Fibroblast of gingiva (primary cell): ENCODE results near the gene ENTREP1.
"Not testable (repeated sequence)": the region's sequence is repeated elsewhere in the genome, so short reads cannot be mapped to it uniquely, and the experiment has no call there.

Experiments used
- DNase-seq: peaks from one replicate; pipeline ENCODE4 v3.0.0-alpha.2; 2011; ENCODE audit warnings: low read depth

Gene ENTREP1, protein sequence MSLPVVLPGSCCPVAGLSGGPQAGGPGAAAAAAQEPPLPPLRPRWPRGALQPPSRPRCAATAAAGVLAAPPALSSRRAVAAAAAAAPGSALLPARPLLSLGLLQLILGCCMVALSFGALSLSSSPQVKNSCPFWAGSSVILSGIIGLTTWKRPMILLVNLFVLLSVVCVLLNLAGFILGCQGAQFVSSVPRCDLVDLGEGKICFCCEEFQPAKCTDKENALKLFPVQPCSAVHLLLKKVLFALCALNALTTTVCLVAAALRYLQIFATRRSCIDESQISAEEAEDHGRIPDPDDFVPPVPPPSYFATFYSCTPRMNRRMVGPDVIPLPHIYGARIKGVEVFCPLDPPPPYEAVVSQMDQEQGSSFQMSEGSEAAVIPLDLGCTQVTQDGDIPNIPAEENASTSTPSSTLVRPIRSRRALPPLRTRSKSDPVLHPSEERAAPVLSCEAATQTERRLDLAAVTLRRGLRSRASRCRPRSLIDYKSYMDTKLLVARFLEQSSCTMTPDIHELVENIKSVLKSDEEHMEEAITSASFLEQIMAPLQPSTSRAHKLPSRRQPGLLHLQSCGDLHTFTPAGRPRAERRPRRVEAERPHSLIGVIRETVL

DNA sequence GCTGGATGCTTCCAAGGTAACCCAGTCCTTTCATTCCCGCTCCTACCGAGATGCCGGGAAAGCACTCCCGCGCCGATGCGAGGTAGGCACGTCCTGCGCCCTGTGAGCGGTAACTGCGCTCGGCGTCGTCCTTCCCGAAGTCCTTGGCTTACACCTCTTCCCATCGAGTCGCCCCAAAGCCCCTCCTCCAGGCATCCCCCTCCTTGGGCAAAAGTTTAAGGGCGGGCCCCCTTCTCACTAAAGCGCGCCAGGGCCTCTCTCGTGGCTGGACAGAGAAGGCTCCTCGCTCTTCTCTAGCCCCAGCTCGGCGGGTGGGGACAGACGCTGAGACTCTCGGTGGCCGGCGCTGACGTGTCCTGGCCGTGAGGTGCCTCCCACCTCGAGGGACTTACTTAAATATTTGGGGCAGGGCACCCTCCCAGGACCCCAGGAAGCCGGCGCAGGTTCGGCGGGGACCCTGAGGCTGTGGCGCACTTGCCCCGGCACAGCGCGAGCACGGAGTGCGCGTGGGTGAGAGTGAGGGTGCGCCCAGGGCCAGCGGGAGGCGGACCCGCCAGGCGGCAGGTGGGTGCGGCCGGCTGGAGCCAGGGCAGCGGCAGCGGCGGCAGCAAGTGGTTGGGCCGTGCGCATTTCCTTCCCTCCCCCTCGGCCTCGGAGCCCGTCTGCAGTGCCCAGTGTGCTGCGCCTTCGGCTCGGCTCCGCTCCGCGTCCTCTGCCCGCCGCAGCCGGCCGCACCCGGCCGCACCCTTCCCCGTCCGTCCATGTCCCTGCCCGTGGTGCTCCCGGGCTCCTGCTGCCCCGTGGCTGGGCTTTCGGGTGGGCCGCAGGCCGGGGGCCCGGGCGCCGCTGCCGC lies at the start of gene ENTREP1:
TSS of gene ENTREP1 (plus strand) at position 667 of the 853 bp plus-strand sequence. CDS start at position 762, 95 bp downstream.
- DNase-seq, result peak; percentile 9

DNA sequence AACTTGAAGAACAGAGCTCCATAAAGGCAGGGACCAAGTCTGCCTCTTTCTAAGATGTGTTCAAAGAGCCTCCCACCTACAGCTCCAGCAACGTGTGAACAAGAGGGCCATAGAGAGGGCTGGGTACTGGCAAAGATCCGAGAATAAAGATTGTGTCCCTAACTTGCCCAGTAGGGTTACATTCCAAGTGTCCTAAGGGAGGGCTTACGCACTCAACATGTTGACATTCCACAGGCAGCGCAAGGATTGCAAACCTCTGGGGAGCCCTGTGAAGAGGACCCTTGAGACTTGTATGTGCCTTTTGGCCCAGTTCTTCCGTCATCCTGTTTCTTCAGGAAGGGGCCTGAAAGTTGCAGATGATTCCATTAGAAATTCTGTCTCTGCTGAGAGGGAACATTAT lies 48.2 kb upstream of the ENTREP1 start:
- no peak for DNase-seq

DNA sequence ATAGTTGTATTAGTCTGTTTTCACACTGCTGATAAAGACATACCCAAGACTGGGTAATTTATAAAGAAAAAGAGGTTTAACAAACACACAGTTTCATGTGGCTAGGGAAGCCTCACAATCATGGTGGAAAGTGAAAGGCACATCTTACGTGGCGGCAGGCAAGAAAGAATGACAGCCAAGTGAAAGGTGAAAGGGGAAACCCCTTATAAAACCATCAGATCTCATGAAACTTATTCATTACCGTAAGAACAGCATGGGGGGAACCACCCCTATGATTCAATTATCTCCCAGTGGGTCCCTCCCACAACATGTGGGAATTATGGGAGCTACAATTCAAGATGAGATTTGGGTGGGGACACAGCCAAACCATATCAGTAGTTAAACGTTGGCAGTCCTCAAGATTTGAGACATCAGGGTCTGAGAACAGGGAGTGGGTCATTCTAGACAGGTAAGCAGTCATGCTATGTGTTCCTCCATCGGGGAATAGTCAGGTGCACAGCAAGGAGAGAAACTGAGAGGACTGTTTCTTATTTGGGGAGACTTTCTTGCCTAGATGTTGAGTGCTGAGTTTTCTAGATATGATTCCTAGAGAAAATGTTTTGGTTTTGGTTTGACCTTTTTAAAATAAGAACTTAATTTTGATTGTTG lies 45.8 kb upstream of the ENTREP1 start:
- no peak for DNase-seq

GRCh38 chr9:69279733-69280132 lies 45.3 kb upstream of the ENTREP1 start:
- DNase-seq, result no peak

DNA sequence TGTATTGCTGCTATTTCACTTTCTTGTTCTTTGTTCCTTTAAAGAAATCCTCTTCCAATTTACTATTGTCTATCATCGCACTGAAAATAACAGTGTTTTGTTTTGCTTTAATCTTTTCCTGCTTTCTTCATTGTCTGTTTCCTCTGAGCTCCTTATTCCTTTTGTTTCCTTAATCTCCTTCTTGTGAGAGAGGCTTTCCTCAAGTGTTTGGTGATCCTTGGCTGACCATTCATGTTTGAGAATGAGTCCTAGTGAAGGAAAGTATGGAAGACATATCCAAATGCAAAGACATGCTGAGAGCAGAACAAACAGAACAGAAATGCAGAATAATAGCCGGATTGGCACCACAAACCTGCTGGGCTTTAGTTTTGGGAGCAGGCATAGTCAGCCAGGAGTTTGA lies 42.0 kb upstream of the ENTREP1 start:
- DNase-seq, result no peak

- DNase-seq, result no peak
Observed at GRCh38 chr9:69292078-69292477, 32.9 kb upstream of the ENTREP1 start.

GRCh38 chr9:69293156-69293555 lies 31.9 kb upstream of the ENTREP1 start:
- no peak for DNase-seq

DNA sequence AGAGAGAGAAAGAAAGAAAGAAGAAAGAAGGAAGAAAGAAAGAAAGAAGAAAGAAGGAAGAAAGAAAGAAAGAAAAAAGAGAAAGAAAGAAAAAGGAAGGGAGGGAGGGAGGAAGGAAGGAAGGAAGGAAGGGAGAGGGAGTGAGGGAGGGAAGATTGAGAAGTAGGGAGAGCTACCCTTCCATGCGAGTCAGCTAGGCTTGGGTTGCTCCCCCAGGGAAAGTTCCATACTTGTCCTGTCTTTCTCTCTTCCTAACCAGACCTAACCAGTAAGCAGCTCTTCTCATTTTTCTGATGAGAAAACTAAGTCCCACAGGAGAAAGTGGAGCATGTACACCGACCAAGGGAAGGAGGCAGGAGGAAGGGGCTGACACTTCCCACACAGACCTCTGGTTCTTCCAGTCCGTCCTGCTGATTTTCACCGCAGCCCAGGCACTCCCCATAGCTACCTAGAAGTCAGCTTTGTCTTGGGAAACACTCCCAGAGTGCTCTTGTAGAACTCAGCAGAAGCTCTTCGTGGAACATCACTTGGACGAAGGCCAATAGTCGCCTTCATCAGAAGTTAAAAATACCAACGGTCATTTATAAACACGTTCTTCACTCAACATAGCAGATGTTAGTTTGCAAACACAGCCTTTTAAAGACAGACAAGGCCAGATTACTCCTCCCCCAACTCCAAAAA lies 29.0 kb upstream of the ENTREP1 start:
- no peak for DNase-seq

DNA sequence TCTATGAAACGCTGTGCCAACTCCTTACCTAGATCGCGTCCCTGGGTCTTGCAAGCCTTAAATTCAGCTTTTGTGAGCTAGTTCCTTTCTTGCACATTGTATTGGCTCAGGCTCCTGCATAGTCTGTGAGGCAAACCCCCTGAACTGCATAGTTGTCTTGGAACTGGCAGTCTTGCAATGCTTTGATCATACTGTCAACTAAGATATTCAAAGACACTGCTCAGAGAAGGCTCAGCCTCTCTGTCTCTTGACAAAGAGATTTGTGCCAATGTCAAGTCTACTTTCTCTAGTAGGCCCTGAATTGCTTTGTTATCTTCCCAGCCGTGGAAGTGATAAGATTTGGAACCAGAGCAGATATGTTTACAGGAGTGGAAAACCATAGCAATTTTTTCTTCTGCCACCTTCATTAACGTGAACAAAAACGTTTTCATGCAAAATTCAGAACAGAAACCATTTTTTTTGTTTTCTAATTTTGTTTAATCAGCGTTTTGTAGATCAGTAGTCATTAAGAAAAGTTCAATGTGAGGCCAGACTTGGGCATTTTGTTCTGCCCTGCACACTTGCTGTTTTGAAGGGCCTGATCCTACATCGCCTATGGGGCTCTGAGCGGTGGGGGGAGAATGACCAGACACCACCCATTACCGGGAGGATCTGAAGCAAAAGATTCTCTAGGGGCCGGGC lies 27.6 kb upstream of the ENTREP1 start:
- DNase-seq, result no peak

GRCh38 chr9:69299315-69299714 lies 25.7 kb upstream of the ENTREP1 start:
- DNase-seq, result no peak

GRCh38 chr9:69299826-69300225 lies 25.2 kb upstream of the ENTREP1 start:
- peak; percentile 7 for DNase-seq

DNA sequence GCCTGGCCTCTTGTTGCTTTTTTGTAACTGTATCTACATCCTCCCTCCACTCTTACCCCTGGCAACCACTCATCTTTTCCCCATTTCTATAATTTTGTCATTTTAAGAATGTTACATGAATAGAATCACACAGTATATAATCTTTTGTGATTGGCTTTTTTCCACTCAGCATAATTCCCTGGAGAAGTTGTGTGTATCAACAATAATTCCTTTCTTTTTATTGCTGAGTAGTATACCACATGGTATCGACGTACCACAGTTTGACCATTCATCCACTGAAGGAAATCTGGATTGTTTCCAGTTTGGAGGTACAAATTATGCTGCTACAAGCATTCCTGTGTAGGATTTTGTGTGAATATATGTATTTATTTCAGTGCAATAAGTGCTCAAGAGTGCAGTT lies 21.7 kb upstream of the ENTREP1 start:
- DNase-seq, result no peak

GRCh38 chr9:69306895-69307445 lies 18.0 kb upstream of the ENTREP1 start:
- not testable (repeated sequence) for DNase-seq

- peak; percentile 36 for DNase-seq
Observed at GRCh38 chr9:69307446-69308205, 17.4 kb upstream of the ENTREP1 start.

DNA sequence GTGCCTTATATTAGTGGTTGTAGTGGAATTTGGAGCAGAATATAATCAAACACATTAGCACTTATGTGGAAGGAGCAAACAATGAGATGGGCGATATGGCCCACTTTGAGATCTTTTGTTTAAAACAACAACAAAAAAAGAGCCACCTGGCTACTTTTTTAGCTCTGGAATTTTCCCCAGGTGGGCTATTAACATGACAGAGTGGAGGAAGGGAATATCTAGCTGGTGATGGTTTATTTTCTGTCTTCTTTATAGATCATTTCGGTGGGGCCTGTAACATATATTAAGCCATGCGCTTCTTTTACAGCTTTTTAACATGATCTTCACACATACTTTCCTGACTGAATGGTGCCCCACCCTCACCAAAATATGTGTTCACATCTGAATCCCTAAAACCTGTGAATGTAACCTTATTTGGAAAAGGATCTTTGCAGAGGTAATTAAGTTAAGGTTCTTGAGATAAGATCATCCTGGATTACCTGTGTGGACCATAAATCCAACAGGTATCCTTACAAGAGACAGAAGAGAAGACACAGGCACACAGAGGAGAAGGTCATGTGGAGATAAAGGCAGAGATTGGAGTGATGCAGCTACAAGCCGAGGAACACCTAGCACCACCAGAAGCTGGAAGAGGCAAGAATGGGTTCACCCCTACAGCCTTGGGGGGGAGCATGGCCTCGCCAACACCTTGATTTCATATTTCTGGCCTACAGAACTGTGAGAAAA lies 16.6 kb upstream of the ENTREP1 start:
- no peak for DNase-seq

- no peak for DNase-seq
Observed at GRCh38 chr9:69313175-69313574, 11.8 kb upstream of the ENTREP1 start.

GRCh38 chr9:69314547-69314946 lies 10.5 kb upstream of the ENTREP1 start:
- no peak for DNase-seq

GRCh38 chr9:69317081-69317480 lies 7.9 kb upstream of the ENTREP1 start:
- no peak for DNase-seq

- DNase-seq, result no peak
Observed at GRCh38 chr9:69317894-69318293, 7.1 kb upstream of the ENTREP1 start.
